Measurements from ENCODE around the gene EPB41L1.

The EPB41L1 gene

GRCh38 chr20:36184816-36185776 lies 30.6 kb downstream of the EPB41L1 start:
- no peaks in the 10 kb centered on the region for H3K79me1 ChIP-seq (ENCODE audit: low read length)
- H3K4me1 ChIP-seq (ENCODE audit: control insufficient read depth, low read depth, low read length), result no peaks in the 10 kb centered on the region
- no peak overlapping the region for H2AK5ac ChIP-seq (ENCODE audit: low read length)
- no peak overlapping the region for H2BK120ac ChIP-seq (ENCODE audit: low read depth, low read length)
- H3K23ac ChIP-seq (ENCODE audit: low read length), result no peak overlapping the region
- DNase-seq, result no peak
- H3K79me2 ChIP-seq (ENCODE audit: control insufficient read depth, insufficient read depth, low read length), result no peaks in the 10 kb centered on the region
- no peaks in the 10 kb centered on the region for H3K36me3 ChIP-seq (ENCODE audit: control insufficient read depth, insufficient read depth, low read length)
- no CpG with 5 or more reads among the region's 15 CpGs for WGBS (ENCODE audit: extremely low coverage, insufficient coverage, low lambda C conversion rate)
- H3K27me3 ChIP-seq (ENCODE audit: insufficient read depth, low read length, poor library complexity), result no peaks in the 10 kb centered on the region
- H3K56ac ChIP-seq (ENCODE audit: low read length), result no peak overlapping the region
- no peak overlapping the region for H2BK15ac ChIP-seq (replicated peaks; ENCODE audit: low read depth)
- H3K4me3 ChIP-seq (ENCODE audit: low read length), result no peak overlapping the region
- no peak overlapping the region for H3K4ac ChIP-seq (ENCODE audit: low read depth, low read length)
- H3K18ac ChIP-seq (ENCODE audit: low read length), result no peak overlapping the region
- H3K4me2 ChIP-seq (ENCODE audit: low read length), result no peak overlapping the region
- H2BK5ac ChIP-seq (ENCODE audit: low read length), result no peak overlapping the region
- no peak overlapping the region for H3K27ac ChIP-seq (ENCODE audit: low read depth, low read length)
- H3K9ac ChIP-seq (ENCODE audit: low read length), result no peak overlapping the region
- no peak overlapping the region for H4K8ac ChIP-seq (ENCODE audit: low read depth, low read length)
- no peak overlapping the region for H4K5ac ChIP-seq (ENCODE audit: low read length)

DNA sequence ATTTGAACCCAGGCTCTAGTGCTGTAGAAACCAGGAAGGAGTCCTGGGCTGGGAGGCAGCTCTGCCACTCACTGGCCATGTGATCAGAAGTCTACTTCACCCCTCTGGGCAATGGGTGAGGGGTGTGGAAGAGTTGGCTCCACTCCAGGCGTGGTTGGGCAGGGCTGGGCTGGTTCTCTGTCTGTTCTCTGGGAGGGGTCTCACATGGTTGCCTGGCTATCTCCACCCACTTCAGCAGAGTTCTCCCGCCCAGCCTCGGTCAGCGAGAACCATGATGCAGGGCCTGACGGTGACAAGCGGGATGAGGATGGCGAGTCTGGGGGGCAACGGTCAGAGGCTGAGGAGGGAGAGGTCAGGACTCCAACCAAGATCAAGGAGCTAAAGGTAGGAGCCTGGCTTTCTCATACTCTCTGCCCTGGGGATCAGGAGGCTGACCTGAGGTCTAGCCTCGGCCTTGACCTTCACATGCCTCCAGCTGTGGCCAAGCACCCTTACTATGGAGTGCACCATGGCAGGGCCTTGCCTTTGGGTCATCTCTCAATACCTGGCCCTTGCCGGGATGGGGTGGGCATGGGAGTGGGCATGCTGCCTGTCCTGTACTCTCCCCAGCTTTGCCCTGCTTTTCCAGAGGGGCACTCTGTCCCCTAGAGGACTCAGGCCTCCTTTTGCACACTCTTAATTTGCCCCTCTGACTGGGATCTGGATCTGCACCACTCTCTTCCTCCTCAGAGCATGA lies 39.6 kb downstream of the EPB41L1 start:
- no peaks in the 10 kb centered on the region for H3K4me1 ChIP-seq (ENCODE audit: control insufficient read depth, low read depth, low read length)
- no peak overlapping the region for H4K5ac ChIP-seq (ENCODE audit: low read length)
- no peaks in the 10 kb centered on the region for H3K36me3 ChIP-seq (ENCODE audit: control insufficient read depth, insufficient read depth, low read length)
- H3K23ac ChIP-seq (ENCODE audit: low read length), result no peak overlapping the region
- H2AK5ac ChIP-seq (ENCODE audit: low read length), result no peak overlapping the region
- no peak overlapping the region for H2BK15ac ChIP-seq (replicated peaks; ENCODE audit: low read depth)
- no CpG with 5 or more reads among the region's 10 CpGs for WGBS (ENCODE audit: extremely low coverage, insufficient coverage, low lambda C conversion rate)
- no peak overlapping the region for H2BK5ac ChIP-seq (ENCODE audit: low read length)
- H3K18ac ChIP-seq (ENCODE audit: low read length), result no peak overlapping the region
- H3K4ac ChIP-seq (ENCODE audit: low read depth, low read length), result no peak overlapping the region
- no peak for DNase-seq
- H3K4me3 ChIP-seq (ENCODE audit: low read length), result no peak overlapping the region
- no peak overlapping the region for H3K9ac ChIP-seq (ENCODE audit: low read length)
- H3K27ac ChIP-seq (ENCODE audit: low read depth, low read length), result no peak overlapping the region
- no peaks in the 10 kb centered on the region for H3K79me2 ChIP-seq (ENCODE audit: control insufficient read depth, insufficient read depth, low read length)
- no peak overlapping the region for H3K56ac ChIP-seq (ENCODE audit: low read length)
- H4K8ac ChIP-seq (ENCODE audit: low read depth, low read length), result no peak overlapping the region
- H3K79me1 ChIP-seq (ENCODE audit: low read length), result no peaks in the 10 kb centered on the region
- no peak overlapping the region for H2BK120ac ChIP-seq (ENCODE audit: low read depth, low read length)
- no peaks in the 10 kb centered on the region for H3K27me3 ChIP-seq (ENCODE audit: insufficient read depth, low read length, poor library complexity)
- H3K4me2 ChIP-seq (ENCODE audit: low read length), result no peak overlapping the region

GRCh38 chr20:36196676-36197075 lies 42.1 kb downstream of the EPB41L1 start:
- Histone ChIP-seq H2BK5ac (ENCODE audit: low read length) (no peak overlapping the region), H4K8ac (ENCODE audit: low read depth, low read length) (no peak overlapping the region), H2AK5ac (ENCODE audit: low read length) (no peak overlapping the region), H3K79me1 (ENCODE audit: low read length) (no peaks in the 10 kb centered on the region), H2BK15ac (replicated peaks; ENCODE audit: low read depth) (no peak overlapping the region), H3K27me3 (ENCODE audit: insufficient read depth, low read length, poor library complexity) (no peaks in the 10 kb centered on the region), H3K4me3 (ENCODE audit: low read length) (no peak overlapping the region), H3K9ac (ENCODE audit: low read length) (no peak overlapping the region), H3K56ac (ENCODE audit: low read length) (no peak overlapping the region), H4K5ac (ENCODE audit: low read length) (no peak overlapping the region), H3K79me2 (ENCODE audit: control insufficient read depth, insufficient read depth, low read length) (no peaks in the 10 kb centered on the region), H3K23ac (ENCODE audit: low read length) (no peak overlapping the region), H3K4ac (ENCODE audit: low read depth, low read length) (no peak overlapping the region), H3K4me2 (ENCODE audit: low read length) (no peak overlapping the region), H3K18ac (ENCODE audit: low read length) (no peak overlapping the region), H3K36me3 (ENCODE audit: control insufficient read depth, insufficient read depth, low read length) (no peaks in the 10 kb centered on the region), H3K27ac (ENCODE audit: low read depth, low read length) (no peak overlapping the region), H2BK120ac (ENCODE audit: low read depth, low read length) (no peak overlapping the region), H3K4me1 (ENCODE audit: control insufficient read depth, low read depth, low read length) (no peaks in the 10 kb centered on the region)
- WGBS (ENCODE audit: extremely low coverage, insufficient coverage, low lambda C conversion rate), result no CpG with 5 or more reads among the region's 2 CpGs
- no peak for DNase-seq

DNA sequence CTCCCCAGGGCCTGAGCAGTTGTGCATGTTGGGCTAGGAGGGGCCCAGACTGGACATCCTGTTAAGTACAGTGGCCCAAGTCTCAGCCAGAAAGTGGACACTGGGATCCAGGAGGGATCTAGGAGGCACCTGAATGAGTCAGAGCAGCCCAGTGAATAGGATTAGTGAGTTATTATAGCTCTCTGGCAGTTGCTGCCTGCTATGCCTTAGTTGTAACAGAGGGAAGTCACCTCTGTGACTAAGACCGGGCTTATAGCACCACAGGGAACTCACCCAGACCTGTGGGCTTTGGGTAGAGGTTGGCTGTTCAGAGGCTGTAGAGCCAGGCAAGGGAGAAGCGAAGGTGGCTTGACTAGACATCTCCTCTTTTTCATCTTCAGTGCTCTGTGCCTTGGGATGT lies 42.7 kb downstream of the EPB41L1 start:
- no peak overlapping the region for H2BK15ac ChIP-seq (replicated peaks; ENCODE audit: low read depth)
- DNase-seq, result no peak
- no peak overlapping the region for H3K56ac ChIP-seq (ENCODE audit: low read length)
- no peak overlapping the region for H3K4me2 ChIP-seq (ENCODE audit: low read length)
- H3K23ac ChIP-seq (ENCODE audit: low read length), result no peak overlapping the region
- H4K5ac ChIP-seq (ENCODE audit: low read length), result no peak overlapping the region
- no peak overlapping the region for H4K8ac ChIP-seq (ENCODE audit: low read depth, low read length)
- H3K18ac ChIP-seq (ENCODE audit: low read length), result no peak overlapping the region
- no peak overlapping the region for H2BK5ac ChIP-seq (ENCODE audit: low read length)
- no peak overlapping the region for H3K9ac ChIP-seq (ENCODE audit: low read length)
- no peak overlapping the region for H2AK5ac ChIP-seq (ENCODE audit: low read length)
- no peak overlapping the region for H3K27ac ChIP-seq (ENCODE audit: low read depth, low read length)
- H2BK120ac ChIP-seq (ENCODE audit: low read depth, low read length), result no peak overlapping the region
- no peaks in the 10 kb centered on the region for H3K79me2 ChIP-seq (ENCODE audit: control insufficient read depth, insufficient read depth, low read length)
- WGBS (ENCODE audit: extremely low coverage, insufficient coverage, low lambda C conversion rate), result no CpG with 5 or more reads among the region's 2 CpGs
- no peak overlapping the region for H3K4ac ChIP-seq (ENCODE audit: low read depth, low read length)
- H3K4me3 ChIP-seq (ENCODE audit: low read length), result no peak overlapping the region
- H3K27me3 ChIP-seq (ENCODE audit: insufficient read depth, low read length, poor library complexity), result no peaks in the 10 kb centered on the region
- no peaks in the 10 kb centered on the region for H3K36me3 ChIP-seq (ENCODE audit: control insufficient read depth, insufficient read depth, low read length)
- H3K4me1 ChIP-seq (ENCODE audit: control insufficient read depth, low read depth, low read length), result no peaks in the 10 kb centered on the region
- H3K79me1 ChIP-seq (ENCODE audit: low read length), result no peaks in the 10 kb centered on the region

DNA sequence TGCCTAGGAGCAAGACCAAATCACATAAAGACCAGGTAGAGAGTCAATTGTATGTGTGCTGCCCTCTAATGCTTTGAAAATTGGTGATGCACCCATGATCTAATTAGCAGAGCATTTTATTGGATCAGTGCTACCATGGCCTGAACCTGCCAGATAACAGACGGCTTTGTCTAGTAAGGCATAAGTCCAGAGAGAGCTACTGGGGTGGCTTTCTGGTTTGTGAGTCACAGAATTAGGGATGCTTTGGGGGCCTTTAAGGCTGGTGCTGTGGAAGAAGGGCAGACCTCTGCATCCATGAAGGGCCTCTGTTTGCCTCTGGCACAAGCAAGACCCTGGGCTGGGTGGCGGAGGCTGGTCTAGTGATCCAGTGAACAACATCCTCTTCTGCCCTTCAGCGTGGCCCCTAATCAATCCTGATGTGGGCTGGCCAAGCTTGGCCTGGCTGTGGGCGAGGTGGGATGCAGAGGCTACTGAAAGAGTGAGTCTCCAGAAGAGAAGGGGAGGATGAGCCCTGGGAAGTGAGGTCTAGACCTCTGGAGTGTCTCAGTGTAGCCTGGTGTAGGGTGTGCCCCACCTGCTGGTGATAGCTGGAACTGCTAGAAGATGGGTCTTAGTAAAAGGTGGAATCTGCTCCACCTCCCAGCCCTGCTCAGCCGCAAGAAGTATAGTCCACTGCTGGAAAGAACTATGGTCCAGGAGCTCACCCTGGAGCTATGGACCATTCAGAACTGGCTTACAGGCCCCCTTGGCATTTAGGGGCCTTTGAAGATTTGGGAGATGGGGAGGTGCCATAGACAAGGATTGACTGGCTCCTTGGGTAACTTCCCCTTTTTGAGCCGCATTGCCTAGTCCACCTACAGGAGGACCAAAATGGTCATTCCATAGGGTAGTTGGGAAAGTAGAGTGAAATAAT lies 45.1 kb downstream of the EPB41L1 start:
- H3K18ac ChIP-seq (ENCODE audit: low read length), result no peak overlapping the region
- no peak overlapping the region for H4K5ac ChIP-seq (ENCODE audit: low read length)
- H4K8ac ChIP-seq (ENCODE audit: low read depth, low read length), result no peak overlapping the region
- no CpG with 5 or more reads among the region's 6 CpGs for WGBS (ENCODE audit: extremely low coverage, insufficient coverage, low lambda C conversion rate)
- H2BK5ac ChIP-seq (ENCODE audit: low read length), result no peak overlapping the region
- no peaks in the 10 kb centered on the region for H3K4me1 ChIP-seq (ENCODE audit: control insufficient read depth, low read depth, low read length)
- no peak overlapping the region for H2AK5ac ChIP-seq (ENCODE audit: low read length)
- no peak overlapping the region for H3K4me2 ChIP-seq (ENCODE audit: low read length)
- no peak overlapping the region for H3K4me3 ChIP-seq (ENCODE audit: low read length)
- H3K27ac ChIP-seq (ENCODE audit: low read depth, low read length), result no peak overlapping the region
- no peak overlapping the region for H3K56ac ChIP-seq (ENCODE audit: low read length)
- no peak overlapping the region for H2BK120ac ChIP-seq (ENCODE audit: low read depth, low read length)
- no peak overlapping the region for H3K4ac ChIP-seq (ENCODE audit: low read depth, low read length)
- no peak overlapping the region for H3K9ac ChIP-seq (ENCODE audit: low read length)
- no peaks in the 10 kb centered on the region for H3K79me2 ChIP-seq (ENCODE audit: control insufficient read depth, insufficient read depth, low read length)
- no peaks in the 10 kb centered on the region for H3K36me3 ChIP-seq (ENCODE audit: control insufficient read depth, insufficient read depth, low read length)
- H3K23ac ChIP-seq (ENCODE audit: low read length), result no peak overlapping the region
- no peaks in the 10 kb centered on the region for H3K27me3 ChIP-seq (ENCODE audit: insufficient read depth, low read length, poor library complexity)
- peak; percentile 83 for DNase-seq
- H3K79me1 ChIP-seq (ENCODE audit: low read length), result no peaks in the 10 kb centered on the region
- H2BK15ac ChIP-seq (replicated peaks; ENCODE audit: low read depth), result no peak overlapping the region

All from mesendoderm (in vitro differentiated cells).